Stimulated activated CD4-positive, alpha-beta T cell treated with anti-CD3 and anti-CD28 coated beads, Interleukin-12 subunit alpha, Interleukin-12 subunit beta, amount 100 ng/mL, for 48 hours (primary cell): ENCODE results near the gene PMP22.
A peak's percentile ranks its signal among the peaks of the same experiment; 100 is the strongest.

ENCODE experiments used
- DNase-seq, 3 donors: peaks; one replicate each; pipeline ENCODE4 v3.0.0-alpha.2; 2020; ENCODE audit warnings: low read depth in 2 of 3, low spot score in 1 of 3

The PMP22 gene

DNA sequence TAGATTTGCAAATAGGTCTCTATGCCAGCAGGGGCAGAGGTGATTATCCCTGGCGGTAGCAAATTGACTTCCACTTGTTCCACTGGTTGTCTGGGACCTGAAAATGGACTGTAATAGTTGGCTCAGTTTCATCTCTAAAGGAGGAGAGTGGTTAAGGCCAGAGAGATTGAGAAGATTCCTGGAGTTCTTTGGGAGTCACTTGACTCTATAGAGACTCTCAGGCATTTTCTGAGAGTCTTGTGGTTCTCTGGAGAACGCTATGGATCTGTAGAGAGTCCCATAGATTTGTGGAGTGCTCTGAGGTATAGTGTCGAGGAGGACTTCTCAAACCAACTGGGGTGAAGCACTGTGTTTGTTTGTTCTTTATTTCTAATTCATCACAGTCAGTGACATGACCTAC lies 8.9 kb upstream of the PMP22 start:
- no peak for DNase-seq

DNA sequence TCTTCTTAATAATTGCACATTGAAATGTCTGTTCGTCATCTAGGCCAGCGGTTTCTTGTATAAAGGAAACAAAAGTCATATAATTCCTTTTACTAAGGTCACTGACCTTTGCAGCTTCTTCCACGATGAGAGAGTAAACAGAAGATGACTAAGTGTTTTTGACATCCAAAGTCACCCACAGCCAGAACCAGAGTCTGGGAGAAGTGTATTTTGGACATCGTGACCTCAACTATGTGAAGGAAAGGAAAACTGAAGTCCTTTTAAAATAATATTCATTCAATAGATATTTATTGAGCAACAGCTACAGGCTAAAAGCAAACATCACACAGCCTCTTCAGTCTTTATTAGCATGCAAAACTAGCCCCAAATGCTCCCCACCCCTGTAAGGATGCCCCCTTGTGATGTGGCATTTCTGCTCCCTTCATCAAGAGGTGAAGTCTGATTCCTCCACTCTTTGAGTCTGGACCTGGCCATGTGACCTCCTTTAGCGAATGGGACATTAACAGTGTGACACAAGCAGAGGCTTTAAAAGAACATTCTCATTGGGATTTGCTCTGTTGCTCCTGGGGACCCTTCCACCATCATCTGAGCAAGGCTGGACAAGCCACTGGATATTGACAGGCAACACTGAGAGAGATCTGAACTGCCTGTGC lies 8.1 kb upstream of the PMP22 start:
- DNase-seq: no peak

DNA sequence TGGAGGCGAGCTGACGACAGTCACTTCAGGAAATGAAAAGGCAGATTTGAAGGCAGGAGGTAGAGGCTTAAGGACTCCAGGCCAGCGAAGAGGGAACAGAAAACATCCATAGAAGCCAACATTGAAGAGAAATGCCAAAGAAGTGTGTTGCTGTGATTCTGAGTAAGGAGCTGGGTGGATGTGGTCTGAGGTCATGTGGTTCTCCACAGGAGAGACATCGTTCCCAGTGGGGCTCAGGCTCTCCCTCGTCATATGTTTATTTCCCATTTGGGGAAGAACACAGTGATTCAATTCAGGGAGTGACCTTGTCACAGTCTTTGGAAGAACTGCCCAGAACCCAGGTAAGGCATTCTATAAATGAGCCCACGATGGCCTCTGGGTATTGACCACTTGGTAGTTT lies 6.6 kb upstream of the PMP22 start:
- no peak for DNase-seq

DNA sequence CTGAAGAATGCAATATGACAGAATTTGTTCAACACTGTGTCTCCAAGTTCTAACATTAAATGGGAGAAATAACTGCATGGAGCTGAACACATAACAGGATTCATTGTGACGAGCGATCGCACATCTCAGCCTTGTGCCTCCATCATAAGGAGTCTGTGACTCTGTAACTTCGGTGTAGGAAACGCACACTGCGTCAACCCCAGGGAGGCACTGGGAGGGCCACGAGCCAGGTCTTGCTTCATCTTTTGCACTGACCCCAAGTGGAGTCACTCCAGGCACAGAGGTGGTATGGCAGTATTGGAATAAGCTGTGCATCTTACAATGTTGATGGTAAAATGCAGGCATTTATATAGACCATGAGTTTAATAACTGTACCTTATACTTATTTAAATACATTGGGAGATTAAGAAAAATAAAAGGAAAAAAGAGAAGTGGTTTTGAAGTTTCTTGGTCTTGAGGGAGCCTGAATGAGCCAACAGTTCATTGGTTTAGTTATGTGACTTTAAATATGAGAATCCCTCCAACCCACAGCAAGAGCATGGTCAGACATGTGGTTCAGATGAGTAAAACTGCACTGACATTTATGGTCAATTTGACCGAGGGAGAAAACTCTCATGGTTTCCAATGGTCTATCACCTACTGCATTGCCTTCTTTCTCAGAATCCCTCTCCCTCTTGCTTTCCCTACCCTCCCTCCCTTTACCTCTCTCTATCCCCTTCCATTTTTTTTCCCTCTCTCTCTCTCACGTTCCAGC lies 5.7 kb upstream of the PMP22 start:
- no peak for DNase-seq

DNA sequence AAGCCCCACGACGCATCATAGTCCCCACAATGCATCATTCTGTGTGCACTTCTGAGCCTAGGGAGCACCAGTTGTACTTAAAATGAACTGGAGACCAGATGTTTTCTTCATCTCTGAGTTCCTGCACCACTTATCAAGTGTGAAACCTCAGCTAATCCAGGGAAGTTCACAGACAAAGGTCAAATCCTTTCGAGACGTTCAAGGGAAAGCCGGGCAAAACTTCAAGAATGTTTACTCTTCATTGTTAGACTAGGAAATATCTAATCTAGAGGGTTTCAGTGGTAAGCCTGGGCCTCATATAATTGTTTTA lies 4.6 kb upstream of the PMP22 start:
- no peak for DNase-seq

DNA sequence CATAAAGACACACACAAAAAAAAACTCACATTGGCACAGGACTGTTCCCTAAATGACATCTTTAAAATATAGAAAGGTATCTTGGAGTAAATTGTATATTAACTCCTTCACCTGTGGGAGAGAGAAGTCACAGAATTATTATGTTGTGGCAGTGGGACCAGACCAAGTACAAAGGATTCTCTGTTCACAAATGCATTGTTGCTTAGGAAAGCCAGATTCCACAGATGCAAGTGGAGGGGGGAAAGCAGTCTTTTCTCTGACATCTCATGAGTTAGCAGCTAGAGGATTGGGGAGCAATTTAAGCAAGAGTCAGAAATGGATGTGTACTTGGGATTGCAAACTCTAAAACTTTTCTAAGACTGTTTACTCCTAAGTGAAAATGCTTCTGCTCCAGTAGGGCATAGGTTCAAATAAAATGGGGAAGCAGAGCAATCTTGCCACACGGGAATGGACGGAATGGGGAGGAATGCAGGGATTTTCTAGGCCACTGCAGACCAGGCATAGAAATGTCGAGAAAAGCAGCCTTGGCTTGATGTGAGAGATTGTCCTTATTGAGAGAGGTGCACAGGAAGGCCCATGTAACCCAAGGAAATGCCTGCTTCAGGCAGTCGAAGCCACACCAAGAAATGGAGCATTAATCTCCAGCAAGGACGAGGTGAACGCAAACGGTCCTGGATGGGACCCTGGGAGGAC lies 4.1 kb upstream of the PMP22 start:
- no peak for DNase-seq

DNA sequence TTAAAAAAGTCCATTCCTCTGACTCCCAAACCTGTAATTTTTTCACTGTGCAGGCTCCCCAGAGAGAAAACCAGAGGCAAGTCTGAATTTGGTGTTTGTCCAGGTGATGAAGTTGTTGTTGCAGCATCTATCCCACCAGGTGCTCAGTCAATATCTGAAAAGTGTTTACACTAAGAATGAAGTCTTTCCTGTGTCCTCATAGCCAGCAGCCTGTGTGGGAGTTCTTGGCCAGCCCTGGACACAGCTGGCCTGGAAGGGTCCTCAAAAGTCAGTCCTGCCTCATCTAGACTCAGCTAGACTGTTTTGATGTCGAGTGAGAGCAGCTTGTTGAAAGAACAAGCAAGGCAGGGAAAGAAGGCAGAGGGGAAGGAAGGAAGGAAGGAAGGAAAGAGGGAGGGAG lies 3.3 kb upstream of the PMP22 start:
- no peak for DNase-seq

DNA sequence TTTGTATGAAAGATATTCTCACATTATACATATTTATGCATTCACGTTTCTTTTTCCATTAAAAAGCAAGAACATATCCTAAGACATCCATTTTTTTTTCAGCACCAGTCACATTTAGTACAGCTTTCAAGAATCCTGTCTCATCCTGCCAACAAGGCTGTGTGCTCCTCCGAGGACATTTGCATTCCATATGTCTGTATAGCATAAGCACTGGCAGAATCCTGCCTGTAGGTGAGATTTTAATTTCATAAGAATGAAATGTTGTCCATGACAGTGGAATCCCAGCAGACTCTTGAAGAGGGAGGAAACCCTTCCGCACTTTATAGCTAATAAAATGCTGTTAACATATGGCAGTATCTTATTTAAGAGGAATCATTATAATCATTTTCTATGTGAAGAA lies 2.9 kb upstream of the PMP22 start:
- DNase-seq: no peak

DNA sequence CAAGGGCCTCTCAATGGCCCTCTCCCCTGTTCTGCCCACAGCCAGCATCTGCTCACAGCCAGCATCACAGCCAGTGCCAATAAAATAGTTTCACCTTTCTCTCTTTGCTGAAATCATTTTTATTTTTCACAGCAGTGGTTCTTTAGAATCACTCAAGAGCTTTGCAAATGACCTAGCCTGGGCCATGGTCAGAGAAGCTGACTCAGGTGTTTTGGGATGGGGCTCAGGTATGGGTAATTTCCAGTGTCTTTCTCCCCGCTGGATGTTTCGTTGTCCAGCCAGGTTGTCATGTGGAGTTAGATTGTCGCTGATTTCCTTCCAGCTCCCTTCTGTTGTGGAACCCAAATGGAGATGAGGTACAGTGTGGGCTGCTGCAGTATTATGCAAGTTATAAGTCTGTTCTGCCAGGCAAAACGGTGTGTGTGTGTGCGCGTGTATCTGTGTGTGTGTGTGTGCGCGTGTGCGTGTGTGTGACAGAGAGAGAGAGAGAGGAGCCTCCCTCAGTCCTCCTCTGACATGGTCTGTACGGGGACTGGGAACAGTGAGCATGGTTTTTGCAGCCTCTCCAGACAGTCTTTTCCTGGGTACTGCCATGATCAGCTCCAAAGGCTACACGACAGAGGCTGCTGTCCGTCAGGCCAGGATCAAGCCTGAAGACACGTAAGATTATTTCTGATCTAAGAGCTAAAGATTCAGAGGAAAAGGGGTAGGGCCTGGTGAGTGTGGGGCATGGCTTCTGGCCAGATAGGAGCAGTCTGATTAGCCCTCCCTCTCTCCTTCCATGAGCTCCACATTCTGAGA lies 1.4 kb upstream of the PMP22 start:
- no peak for DNase-seq

DNA sequence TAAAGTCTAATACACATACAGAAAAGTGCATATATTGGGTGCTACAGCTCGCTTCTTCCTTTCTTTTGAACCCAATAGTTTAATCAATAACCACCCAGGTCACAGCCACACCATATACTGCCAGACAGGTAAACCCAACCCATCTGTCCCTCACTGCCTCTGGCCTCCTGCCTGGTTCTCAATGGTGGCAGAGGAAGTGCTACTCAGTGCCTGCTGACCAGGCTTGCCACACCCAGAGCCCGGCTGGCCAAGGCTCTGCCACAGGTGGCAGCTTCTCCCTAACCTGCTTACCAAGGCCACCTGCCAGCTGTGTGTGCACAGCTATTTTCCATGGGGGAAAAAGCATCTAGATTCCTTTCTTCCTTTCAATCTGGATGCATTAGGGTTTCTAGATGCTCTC lies 584 bp downstream of the PMP22 start:
- DNase-seq: no peak

DNA sequence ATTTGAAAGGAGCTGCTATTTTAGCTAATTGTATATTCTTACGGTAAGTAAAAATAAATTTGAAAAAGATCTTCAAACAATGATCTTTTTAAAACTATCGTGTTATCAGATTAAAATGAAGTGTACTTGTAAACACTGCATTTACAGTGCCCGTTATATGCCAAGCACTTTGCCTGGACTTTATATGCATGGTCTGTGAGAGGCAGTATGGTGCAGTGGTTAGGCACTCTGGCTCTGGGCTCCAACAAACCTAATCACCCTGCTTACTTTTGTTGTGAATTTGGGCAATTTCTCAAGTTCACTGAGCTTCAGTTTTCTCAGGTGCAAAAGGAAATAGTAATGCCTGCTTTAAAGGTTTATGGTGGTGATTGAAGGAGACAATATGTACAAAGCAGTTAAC lies 1.4 kb downstream of the PMP22 start:
- DNase-seq: no peak

DNA sequence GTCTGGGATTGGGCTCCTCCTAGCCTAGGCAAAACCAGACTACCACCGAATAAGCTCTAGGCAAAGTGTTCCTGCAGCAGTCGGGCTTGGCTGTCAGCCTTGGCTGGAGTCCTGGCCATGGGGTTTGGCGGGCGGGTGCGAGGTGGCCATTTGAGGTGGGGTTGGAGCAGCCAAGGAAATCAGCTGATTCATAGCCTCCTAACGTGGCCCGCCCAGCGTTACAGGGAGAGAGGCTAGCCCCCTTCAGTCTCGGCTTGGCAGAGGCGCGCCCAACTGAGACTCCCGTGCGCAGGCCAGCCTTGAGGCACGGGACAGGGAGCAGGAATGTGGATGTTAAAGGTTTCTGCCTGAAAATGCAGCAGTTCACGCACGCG lies 1.9 kb downstream of the PMP22 start:
- DNase-seq: no peak

DNA sequence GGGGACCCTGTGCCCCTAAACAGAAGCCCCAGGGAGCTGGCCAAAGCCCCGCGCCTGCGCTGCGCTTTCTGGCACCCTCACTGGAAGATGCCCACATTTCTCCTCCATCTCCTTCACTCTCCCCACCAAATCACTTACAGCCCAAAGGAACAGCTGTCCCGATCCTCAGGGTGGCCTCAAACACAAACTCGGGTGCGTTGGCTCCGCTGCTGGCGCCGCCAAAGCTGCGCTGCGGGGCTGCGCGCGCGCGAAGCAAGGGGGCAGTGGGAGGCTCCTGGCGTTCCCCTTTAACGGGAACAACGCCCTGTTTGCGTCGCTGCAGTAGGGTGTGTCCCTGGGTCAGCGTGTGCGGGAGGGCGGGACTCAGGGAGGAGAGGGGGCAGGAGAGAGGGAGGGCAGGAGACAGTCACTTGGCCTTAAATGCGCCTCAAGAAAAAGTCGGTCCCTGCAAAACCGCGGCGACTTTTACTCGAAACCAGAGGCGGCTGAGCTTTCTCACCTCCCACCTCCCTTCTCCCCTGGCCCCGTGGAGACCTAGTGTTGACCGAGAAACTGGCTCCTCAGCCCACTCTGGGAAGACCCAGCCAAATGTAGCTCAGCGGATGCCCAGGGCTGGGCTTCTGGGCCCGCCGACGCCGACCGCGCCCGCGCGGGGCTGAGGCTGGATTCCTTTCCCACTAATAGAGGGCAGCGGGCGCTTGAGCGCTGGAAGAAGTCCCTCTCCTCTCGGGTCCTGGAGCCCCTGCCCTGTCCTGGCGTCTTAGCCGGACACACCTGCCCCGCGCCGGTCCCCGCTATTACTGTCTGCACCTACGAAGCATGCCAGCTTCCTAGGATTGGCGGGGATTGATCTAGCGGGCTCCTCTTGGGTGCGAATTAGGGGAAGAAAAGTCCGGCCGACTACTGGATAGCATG lies 2.6 kb downstream of the PMP22 start:
- DNase-seq: no peak

DNA sequence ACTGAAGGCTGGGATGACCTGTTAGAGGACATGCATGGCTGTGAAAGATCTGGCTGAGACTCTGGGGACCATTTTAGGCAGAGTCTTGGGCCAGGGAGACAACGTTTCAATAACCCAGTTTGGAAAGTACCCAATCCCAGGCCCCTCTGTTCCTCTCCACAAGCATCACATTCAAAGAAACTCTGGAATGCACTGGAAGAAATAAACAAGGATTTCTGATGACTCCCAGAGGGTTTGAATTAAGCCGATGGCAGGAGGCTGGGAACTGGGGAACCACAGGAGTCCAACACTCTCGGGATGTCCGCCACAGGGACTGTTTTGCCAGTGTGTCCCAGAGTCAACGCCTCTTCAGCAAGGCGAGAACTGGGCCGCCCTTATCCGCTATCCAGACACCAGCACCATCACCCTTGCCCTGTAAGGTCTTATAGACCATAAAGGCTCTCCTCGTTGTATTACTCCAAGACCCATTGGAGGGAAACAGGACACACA lies 3.3 kb downstream of the PMP22 start:
- no peak for DNase-seq

DNA sequence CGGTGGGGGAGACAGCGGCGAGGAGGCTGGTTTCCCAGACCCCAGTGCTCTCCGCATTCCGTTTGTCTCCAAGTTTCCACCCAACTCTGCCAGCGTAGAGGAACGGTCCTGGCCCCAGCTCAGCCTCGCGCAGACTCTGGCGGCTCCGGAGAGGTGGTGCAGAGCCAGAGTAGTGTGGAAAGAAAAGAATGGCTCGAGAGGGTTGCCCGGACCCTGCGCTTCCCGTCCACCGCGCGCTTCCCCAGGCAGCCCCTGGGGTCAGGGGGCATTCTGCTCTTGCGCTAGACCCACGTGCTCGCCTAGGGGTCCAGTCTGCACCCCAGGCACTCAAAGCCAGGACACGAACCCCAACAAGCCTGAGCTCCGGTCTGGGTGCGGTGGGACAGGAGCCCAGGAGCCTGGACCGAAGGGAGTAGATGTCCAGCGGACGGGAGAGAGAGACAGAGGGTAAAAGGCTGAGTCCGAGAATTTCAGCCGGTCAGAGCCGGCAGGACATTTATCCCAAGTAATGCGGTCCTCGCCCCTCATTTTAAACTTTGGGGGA lies 3.8 kb downstream of the PMP22 start:
- no peak for DNase-seq

DNA sequence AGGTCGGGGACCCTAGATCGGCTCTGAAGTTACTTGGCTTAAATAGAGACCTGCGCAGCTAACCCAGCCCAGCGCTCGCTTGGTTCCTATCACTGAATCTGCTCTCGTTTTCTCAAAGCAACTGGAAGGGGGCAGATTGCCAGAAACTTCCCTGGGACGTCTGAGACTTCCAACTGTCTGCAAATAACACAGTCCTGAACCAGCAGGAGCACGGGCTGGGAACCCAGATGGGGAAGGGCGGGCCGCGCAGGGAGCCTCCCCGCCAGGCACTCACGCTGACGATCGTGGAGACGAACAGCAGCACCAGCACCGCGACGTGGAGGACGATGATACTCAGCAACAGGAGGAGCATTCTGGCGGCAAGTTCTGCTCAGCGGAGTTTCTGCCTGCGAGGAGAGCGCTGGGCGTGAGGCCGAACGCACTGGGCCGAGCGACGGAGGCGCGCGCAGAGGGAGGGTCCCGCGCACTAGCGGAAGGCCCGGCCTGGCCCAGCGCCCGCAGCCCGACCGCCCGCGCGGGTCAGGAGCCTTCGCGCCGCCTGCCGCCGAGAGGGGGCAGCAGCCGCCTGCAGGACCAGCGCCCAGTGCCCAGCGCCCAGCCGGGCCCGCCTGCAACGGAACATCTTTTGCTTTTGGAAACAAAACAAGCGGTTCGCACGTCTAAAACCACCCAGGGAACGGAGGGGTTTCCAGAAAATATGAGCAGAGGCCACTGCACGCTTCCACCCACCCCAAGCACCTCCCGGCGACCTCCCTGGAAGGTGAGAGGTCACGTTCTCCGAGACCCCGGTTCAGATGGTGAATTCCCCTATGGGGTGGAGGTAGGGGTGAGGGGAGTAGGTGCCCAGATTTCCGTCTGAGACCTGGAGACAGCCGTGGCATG lies 4.5 kb downstream of the PMP22 start:
- DNase-seq: peak; percentile 30 to 61 (median 44)

DNA sequence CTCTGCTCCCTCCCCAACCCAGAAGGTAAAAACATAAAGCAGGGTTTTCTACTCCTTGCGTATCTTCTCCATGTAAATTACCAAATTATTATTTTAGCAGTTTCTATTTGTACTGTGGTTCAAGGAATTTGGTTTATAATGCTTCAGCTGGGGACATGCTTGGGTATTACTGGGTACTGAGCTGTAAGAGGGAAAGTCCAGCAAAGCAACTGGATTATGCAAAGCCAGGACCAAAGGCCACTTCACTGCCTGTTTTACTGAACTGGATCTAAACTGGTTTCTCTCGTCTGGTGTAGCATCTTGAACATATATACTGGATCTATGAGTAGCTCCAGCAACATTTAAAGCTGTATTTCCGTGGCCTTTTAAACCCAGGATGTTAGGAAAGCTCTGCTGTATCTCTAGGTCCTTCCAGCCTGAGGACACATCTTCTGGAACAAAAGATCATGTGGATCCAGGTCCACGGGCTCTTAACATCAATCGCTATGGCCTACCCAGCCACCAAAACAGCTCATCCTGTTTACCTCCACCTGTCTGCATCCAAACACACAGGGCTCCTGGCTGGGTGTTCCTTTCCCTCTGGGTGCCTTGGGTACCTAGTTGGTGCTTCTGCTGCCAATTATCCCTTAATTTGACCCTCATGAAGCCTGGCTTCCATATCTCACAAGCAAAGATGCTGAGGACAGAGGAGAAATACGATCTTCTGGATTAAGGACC lies 7.2 kb downstream of the PMP22 start:
- no peak for DNase-seq

DNA sequence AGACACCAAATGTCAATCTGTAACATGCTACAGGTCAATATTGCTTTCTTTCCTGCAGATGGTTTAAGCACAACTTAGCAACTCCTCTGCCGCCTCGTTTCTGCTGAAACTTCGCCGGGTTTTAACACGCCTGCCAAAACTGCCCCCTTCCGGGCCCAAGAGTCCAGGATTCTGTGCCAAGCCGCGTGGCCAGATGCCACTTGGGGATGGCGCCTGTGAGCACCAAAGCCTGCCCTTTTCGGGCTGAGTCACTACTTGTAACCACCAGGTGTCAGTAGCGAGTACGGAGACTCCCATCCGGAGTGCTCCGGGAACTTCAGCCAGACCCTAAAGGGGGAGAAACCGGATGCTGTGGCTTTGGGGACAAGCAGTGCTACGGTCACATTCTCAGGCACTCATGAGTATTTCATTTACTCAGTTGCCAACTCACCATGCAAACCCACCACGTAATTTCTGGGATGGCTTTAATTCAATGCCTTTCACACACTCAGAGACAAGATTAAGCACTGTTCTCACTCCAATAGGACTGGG lies 7.8 kb downstream of the PMP22 start:
- peak; percentile 45 to 71 (median 53) for DNase-seq
